ENCODE data around the gene PPHLN1.

PPHLN1 gene, protein sequence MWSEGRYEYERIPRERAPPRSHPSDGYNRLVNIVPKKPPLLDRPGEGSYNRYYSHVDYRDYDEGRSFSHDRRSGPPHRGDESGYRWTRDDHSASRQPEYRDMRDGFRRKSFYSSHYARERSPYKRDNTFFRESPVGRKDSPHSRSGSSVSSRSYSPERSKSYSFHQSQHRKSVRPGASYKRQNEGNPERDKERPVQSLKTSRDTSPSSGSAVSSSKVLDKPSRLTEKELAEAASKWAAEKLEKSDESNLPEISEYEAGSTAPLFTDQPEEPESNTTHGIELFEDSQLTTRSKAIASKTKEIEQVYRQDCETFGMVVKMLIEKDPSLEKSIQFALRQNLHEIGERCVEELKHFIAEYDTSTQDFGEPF

DNA sequence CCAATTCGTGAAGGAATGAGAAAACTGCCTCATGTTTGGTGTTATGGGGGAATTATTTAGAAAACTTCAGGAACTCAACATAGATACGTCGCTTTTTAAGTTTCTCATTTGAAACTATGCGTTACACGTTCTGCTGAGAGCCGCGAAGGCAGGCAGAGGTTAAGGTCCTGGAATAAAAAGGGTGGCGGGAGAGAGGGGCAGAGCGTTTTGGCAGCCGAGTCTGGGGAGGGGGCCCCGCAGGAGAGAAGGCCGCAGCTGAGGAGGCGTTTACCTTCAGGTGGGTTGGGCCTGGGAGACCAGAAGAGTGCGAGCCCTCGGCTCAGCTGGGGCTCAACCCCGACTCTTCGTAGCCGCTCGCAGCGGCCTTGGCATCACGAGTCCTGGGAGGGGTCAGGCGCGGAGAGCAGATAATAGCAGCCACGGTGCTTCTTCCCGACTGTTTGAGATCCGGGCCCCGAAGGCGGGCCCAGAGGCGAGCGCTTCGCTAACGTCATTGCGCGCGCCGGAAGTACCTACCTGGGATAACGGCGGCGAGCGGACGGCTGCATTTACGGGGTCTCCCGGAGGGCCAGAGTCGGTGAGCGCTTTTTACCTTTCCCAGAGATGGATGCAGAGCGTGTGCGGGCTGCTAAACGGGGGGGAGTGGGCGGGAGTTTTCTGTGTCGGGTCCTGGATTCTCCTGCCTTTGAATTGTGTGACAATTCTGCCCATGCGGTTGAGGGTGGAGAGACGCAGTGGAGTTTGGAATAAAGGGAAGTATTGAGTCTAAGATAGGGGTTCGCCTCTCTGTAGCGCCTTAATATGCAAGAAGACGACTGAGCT, at the start of gene PPHLN1, which contains the start of gene ZCRB1:
PPHLN1 (plus strand) TSS at position 515 of the 822 bp plus-strand sequence. CDS start 9,736 bp downstream, outside the sequence.
ZCRB1 (minus strand) TSS at position 442 of the 822 bp plus-strand sequence. CDS start 1,992 bp downstream, outside the sequence.
- peak; percentile 61 to 74 (median 72) for DNase-seq (ENCODE audit: low read depth in 2 of 3, low spot score in 2 of 3)

DNA sequence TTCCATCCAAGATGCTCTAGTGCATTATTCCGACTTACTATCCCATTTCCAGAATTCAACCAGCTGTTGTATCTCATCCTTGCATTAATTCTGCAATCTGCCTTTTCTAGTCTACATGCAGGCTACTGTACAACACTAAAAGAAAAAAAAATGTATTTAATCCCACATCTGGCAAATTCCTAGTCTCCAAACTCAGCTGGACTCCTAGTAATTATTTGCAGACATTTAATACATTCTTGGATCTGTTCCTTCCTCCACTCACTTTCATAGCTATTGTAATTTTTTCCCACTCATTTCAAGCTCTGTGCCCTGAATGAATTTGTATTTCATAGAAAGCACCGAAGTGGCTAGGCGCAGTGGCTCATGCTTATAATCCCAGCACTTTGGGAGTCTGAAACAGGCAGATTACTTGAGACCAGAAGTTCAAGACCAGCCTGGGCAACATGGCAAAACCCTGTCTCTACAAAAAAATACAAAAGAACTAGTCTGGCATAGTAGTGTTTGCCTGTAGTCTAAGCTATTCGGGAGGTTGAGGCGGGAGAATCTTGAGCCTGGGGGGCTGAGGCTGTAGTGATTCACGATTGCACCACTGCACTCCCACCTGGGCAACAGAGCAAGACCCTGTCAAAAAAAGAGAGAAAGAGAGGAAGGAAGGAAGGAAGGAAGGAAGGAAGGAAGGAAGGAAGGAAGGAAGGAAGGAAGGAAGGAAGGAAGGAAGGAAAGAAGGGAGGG, 48.4 kb upstream of the PPHLN1 start:
- DNase-seq (ENCODE audit: low read depth in 2 of 3, low spot score in 2 of 3) = no peak

DNA sequence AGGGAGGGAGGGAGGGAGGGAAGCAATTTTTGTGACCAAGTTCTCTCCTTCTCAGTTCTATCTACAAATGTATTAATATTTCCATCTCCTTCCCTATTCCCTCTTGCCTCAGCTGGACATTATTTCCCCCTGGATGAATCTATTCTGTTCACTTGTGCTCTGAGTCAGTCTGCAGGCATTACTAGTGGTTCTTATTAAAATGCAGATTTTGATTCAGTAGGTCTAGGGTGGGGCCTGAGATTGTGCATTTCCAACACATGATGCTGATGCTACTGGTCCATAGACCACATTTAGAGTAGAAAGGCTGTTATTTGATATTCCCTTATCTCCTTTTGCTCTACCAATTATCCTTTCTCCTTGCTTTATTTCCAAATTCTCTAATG, 47.8 kb upstream of the PPHLN1 start:
- DNase-seq (ENCODE audit: low read depth in 2 of 3, low spot score in 2 of 3) = no peak

DNA sequence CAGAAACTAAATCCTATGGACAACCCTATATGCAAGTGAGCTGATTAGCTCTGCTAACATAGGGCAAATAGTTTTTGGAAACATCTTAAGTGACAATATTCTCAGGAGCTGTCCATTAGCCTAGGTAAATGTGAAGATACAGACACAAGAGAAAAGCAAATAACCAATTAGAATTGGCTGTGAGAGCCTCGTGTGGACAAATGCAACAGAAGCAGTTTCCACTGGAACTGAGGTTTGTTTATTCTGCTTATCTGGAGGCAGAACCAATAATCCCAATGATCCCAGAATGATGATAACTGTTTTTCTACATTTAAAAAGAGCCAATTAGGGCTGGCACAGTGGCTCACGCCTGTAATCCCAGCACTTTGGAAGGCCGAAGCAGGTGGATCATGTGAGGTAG, 44.7 kb upstream of the PPHLN1 start:
- DNase-seq (ENCODE audit: low read depth in 2 of 3, low spot score in 2 of 3) = no peak

DNA sequence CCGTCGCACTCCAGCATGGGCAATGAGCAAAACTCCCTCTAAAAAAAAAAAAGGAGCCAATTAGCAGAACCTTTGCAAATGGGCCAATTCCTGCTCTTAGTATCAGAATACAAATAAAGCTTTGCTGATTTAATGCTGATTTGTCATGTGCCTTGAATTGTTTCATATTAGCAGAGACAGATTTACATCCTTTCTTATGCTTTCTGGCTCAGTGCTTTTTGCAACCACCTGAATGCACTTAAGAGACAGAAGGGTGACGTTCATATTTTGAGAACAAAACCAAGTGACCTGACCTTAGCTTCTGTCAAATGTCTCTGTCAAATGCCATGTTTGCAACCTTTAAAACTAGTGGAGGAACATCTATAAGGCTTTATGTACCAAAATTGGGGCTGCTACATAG, 44.1 kb upstream of the PPHLN1 start:
- no peak for DNase-seq (ENCODE audit: low read depth in 2 of 3, low spot score in 2 of 3)

DNA sequence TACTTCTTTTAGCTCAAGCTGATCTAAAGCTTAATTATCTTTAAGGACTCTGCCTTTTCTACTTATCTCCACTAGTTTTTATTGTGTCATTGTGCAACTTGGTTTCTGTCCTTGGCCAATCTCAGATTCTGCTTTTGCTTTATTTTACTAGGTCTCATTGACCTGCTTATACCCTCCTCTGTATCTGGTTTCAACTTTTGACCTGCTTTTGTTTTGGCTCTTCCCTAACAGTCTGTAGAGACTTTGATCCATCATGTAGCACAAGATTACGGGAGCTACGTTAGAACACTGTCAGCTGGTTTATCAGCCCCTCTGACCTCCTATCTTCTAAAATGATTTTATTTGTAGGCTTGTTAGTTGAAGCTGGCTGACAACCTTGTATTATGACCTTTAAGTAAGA, 43.7 kb upstream of the PPHLN1 start:
- DNase-seq (ENCODE audit: low read depth in 2 of 3, low spot score in 2 of 3) = no peak

DNA sequence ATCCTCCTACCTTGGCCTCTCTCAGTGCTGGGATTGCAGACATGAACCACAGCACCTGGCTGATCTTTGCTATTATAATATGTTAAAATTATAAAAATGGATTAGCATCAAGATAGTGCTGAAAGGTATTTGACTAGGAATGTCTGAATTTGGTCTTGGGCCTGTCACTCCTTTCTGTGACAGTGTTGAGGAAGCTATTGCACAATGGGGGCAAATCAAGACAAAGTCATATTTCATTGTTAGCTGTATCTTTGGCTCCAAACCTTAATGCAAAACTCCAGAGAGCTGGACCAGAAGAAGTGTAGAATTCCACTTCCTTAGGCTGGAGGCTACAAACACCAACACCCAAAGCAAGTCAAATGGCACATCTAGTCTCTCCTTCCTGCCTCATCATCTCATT, 42.2 kb upstream of the PPHLN1 start:
- no peak for DNase-seq (ENCODE audit: low read depth in 2 of 3, low spot score in 2 of 3)

DNA sequence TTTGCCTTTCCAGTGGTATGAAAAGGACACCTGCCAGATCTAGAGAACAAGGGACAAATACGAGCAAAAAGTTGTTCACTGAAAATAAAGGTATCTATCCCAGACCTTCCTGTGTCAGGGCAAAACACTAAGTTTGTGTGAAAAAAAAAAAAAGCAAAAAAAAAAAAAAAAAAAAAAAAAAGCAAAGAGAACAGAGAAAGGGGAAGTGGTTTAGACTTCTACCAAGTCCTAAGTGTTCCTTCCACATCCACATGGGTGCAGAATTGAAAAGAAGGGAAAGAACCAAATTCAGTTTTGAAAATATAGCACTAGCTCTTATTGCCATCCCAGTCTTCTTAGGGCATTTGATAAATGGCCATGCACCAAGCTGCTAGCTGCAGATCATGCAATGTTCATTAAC, 41.8 kb upstream of the PPHLN1 start:
- DNase-seq (ENCODE audit: low read depth in 2 of 3, low spot score in 2 of 3) = no peak

DNA sequence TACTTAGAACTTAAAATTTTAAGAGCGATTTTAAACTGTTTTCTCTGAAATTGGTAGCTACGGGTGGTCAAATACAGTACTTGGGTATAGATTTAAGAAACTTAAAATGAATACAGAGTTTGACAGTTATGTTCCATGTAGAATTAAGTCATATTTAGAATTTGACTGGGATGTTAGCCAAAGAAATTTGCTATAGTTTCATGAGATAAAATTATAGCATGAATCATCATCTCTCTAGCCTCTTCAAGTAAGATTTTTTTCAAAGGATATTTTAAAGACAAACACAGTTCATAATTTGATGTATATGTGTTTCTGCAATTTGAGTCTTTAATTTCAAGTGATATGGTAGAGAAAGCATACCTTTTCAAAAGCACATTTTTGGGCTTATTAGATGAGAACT, 41.1 kb upstream of the PPHLN1 start:
- DNase-seq (ENCODE audit: low read depth in 2 of 3, low spot score in 2 of 3) = no peak

DNA sequence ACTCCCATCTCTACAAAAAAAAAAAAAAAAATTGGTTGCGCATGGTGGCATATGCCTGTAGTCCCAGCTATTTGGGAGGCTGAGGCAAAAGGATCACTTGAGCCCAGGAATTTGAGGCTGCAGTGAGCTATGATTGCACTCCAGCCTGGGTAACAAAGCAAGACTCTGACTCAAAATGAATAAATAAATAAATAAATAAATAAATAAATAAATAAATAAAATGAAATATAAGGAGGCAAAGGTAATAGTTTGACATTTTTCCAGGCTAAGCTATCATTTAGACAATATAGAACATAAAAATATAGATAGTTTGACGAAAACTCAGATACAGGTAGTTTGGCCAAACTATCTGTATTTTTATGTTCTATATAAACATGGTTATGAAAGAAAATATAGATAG, 40.5 kb upstream of the PPHLN1 start:
- no peak for DNase-seq (ENCODE audit: low read depth in 2 of 3, low spot score in 2 of 3)

DNA sequence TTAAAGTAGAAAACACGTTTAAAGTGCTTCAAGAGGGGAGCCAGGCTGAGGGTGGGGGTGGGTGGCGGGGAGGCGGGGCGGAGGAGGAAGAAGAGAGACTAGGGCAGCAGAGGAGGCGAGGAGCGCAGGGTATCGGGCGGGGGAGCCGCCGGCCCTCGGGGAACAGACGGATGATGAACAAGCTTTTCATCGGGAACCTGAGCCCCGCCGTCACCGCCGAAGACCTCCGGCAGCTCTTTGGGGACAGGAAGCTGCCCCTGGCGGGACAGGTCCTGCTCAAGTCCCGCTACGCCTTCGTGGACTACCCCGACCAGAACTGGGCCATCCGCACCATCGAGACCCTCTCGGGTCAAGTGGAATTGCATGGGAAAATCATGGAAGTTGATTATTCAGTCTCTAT, 39.2 kb upstream of the PPHLN1 start:
- DNase-seq (ENCODE audit: low read depth in 2 of 3, low spot score in 2 of 3) = no peak

DNA sequence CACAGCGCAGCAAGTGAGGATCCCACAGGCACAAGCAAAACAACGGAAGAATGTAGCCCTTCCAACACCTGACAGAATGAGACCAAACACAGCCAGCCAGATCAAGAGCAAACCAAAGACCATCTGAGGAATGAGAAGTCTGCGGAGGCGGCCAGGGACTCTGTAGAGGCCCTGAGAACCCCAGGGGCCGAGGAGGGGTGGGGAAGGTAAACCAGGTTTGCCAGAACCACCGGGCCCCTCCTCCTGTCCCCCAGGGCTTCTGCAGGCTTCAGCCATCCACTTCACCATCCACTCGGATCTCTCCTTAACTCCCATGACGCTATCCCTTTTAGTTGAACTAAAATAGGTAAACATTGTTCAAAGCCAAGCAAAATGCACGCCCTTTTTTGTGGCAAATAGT, 37.4 kb upstream of the PPHLN1 start:
- DNase-seq (ENCODE audit: low read depth in 2 of 3, low spot score in 2 of 3) = no peak

DNA sequence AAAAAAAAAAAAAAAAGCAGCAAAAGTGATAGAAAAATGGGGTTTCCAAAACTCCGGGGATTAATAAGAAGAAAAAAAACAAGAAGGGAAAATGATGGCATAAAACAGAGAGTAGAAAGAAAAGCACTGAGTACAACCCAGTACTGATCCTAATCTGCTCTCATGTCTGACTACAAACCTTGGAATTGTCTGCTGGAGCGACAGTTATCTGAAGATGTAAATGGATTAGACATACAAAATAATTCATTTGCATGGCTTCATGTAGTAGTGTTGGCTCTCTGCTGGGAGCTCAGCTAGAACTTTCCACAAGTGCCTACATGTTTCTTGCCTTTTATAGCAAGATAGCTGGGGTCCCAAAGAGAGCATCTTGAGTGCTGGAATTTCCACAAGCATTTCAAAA, 34.3 kb upstream of the PPHLN1 start:
- DNase-seq (ENCODE audit: low read depth in 2 of 3, low spot score in 2 of 3) = no peak

DNA sequence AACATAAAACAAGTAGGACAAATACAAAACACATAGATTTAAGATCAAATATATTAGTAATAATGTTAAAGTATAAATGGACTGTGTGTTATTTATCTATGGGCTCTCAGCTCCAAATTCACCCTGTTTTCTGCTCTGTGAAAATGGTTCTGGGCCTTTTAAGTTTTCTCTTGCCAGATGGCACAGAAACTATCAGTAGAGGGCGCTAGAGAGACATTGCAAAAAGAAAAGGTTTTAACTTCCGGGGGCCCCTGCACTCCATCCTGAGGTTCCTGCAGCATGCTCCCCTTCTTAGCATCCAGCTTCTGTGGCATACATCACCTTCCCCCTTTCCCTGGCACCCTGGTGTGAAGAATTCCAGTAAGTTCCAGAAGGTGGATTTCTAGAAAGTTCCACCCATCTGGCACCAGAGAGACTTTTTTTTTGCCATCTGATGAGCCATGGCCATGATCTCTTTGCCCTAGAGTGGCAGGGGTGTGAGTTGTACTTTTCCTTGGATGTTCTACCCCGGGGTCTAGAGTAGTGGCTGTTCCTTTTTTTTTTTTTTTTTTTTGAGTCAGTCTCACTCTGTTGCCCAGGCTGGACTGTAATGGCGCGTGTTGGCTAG, 29.4 kb upstream of the PPHLN1 start:
- DNase-seq (ENCODE audit: low read depth in 2 of 3, low spot score in 2 of 3) = no peak

DNA sequence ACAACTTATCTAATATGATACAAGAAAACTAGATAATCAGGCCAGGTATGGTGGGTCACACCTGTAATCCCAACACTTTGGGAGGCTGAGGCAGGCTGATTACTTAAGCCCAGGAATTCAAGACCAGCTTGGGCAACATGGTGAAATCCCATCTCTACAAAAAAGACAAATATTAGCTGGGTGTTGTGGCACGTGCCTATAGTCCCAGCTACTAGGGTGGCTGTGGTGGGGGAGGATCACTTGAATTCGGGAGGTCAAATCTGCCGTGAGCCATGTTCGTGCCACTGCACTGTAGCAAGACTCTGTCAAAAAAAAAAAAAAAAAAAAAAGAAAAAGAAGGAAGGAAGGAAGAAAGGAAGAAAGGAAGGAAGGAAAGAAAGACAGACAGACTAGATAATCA, 27.1 kb upstream of the PPHLN1 start:
- DNase-seq (ENCODE audit: low read depth in 2 of 3, low spot score in 2 of 3) = no peak

DNA sequence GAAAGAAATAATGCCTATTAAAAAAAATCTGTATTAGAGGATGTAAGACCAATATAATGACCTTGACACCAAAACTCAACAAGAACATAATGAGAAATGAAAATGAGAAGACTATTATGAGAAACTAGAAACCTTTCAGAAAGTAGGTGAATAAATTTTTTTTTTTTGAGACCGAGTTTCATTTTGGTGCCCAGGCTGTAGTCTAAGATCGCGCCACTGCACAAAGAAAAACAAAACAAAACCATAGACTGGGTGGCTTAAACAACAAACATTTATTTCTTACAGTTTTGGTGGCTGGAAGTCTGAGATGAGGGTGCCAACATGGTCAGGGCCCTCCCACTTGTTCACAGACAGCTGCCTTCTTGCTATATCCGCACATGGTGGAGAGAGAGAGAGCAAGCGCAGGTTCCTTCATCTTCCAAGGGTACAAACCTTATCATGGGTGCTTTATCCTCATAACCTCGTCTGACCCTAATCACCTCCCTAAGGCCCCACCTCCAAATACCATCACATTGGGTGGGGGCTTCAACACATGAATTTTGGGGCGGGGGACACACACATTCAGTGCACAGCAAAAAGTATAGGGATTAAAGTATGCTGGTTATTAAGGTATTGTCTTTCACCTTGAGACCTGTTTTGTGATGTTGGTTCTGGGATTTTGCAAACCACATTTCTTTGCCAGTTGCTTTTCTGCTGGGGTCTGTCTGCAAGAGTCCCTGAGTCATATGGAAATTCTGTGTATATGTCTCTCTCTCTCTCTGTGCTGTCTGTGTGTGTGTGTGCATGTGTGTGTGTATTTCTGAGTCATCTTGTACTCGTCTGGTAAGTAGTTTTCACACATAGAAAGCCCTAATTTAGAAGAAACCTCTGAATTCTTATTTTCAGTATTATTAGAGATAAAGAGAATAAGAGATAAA, 26.3 kb upstream of the PPHLN1 start:
- peak; percentile 22 to 30 (median 25) for DNase-seq (ENCODE audit: low read depth in 2 of 3, low spot score in 2 of 3)

DNA sequence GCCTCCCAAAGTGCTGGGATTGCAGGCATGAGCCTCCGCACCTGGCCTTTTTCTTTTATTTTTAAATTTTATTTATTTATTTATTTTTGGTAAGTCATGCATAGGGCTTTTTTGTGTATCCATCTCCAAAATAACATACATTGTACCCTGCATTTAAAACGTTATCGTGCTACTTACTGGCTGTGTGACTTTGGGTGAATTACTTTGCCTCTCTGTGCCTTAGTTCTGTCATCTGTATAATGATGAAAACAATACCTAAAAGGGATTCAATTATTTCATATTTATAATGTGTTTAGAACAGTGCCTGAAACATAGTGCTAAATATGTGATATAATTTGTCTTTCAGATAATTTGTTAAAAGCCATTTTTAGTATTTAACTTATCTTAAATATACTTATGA, 19.7 kb upstream of the PPHLN1 start:
- no peak for DNase-seq (ENCODE audit: low read depth in 2 of 3, low spot score in 2 of 3)

DNA sequence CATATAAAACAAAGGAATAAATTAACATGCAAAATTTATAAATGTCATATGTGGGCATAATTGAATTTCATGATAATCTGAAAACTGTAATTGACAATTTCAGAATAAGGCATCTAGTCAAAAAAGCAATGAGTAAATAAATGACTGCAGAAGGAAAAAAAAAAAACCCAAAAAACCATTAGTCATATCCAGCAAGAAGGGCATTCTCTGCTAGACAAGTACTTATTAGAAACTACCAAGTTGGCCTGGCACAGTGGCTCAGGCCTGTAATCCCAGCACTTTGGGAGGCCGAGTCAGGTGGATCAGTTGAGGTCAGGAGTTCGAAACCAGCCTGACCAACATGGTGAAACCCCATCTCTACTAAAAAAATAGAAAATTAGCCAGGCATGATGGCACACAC, 17.6 kb upstream of the PPHLN1 start:
- DNase-seq (ENCODE audit: low read depth in 2 of 3, low spot score in 2 of 3) = no peak

DNA sequence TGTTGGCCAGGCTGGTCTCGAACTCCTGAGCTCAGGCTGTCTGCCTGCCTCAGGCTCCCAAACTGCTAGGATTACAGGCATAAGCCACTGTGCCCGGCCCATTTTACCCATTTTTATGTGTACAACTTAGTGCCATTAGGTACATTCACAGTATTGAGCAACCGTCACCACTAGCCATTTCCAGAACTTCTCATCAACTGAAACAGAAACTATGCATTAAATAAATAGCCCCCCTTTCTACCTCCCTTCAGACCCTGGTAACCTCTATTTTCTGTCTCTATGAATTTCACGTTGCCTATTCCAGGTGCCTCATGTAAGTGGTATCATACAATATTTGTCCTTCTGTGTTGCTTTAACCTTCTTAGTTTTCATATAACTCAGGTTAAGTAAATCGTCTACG, 16.0 kb upstream of the PPHLN1 start:
- DNase-seq (ENCODE audit: low read depth in 2 of 3, low spot score in 2 of 3) = no peak

DNA sequence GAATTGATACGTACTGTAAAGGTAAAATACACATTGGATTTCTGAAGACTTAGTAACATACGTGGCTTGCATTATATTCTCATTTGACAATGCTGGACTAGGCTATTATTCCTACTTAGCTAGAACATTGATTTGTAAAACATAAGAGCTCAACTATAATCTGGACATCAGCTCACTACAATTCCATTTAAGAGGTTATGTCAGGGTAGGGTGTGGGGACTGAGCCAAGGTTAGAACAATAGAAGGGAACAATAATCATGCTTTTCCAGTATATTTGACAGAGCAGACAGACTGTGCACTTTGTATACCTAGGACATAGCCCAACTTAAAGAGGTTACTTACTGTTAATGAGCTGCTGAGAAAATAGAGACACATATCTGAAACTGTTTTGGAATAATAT, 10.9 kb upstream of the PPHLN1 start:
- no peak for DNase-seq (ENCODE audit: low read depth in 2 of 3, low spot score in 2 of 3)
